ENCODE results near the gene DAPK1.

Gene DAPK1

GRCh38 chr9:87718852-87719612 lies 221.4 kb downstream of the DAPK1 start:
- no peak for ATAC-seq
- TF ChIP-seq OSR1 (CRISPR knock-in tag; IDR thresholded peaks at IDR 0.05) = no peak
- TF ChIP-seq ZNF8 (CRISPR knock-in tag; IDR thresholded peaks at IDR 0.05) = no peak
- no peak for TF ChIP-seq SNAI2 (CRISPR knock-in tag; IDR thresholded peaks at IDR 0.05)
- no peak for TF ChIP-seq CSDC2 (CRISPR knock-in tag; IDR thresholded peaks at IDR 0.05)
- TF ChIP-seq BACH2 (CRISPR knock-in tag; IDR thresholded peaks at IDR 0.05; ENCODE audit: borderline replicate concordance) = no peak
- TF ChIP-seq TOX (CRISPR knock-in tag; IDR thresholded peaks at IDR 0.05; ENCODE audit: borderline replicate concordance) = no peak
- TF ChIP-seq POU6F1 (CRISPR knock-in tag; IDR thresholded peaks at IDR 0.05; ENCODE audit: borderline replicate concordance, low read depth) = no peak
- TF ChIP-seq CSRNP3 (CRISPR knock-in tag; IDR thresholded peaks at IDR 0.05) = no peak
- no peak for TF ChIP-seq PATZ1 (CRISPR knock-in tag; IDR thresholded peaks at IDR 0.05; ENCODE audit: borderline replicate concordance)
- TF ChIP-seq GLIS3 (CRISPR knock-in tag; IDR thresholded peaks at IDR 0.05) = no peak
- TF ChIP-seq TCF4 (CRISPR knock-in tag; IDR thresholded peaks at IDR 0.05; ENCODE audit: borderline replicate concordance) = no peak
- TF ChIP-seq ZC3H10 (CRISPR knock-in tag; IDR thresholded peaks at IDR 0.05) = no peak
- TF ChIP-seq ESRRG (CRISPR knock-in tag; IDR thresholded peaks at IDR 0.05) = no peak

GRCh38 chr9:87720173-87720572 lies 222.5 kb downstream of the DAPK1 start:
- no peak for ATAC-seq
- TF ChIP-seq ZC3H10 (CRISPR knock-in tag; IDR thresholded peaks at IDR 0.05) (no peak), POU6F1 (CRISPR knock-in tag; IDR thresholded peaks at IDR 0.05; ENCODE audit: borderline replicate concordance, low read depth) (no peak), ESRRG (CRISPR knock-in tag; IDR thresholded peaks at IDR 0.05) (no peak), CREB5 (CRISPR knock-in tag; IDR thresholded peaks at IDR 0.05; ENCODE audit: low read depth) (no peak), CSRNP3 (CRISPR knock-in tag; IDR thresholded peaks at IDR 0.05) (no peak), ISL1 (CRISPR knock-in tag; IDR thresholded peaks at IDR 0.05) (no peak), ZNF8 (CRISPR knock-in tag; IDR thresholded peaks at IDR 0.05) (no peak), PATZ1 (CRISPR knock-in tag; IDR thresholded peaks at IDR 0.05; ENCODE audit: borderline replicate concordance) (no peak), ARNTL (CRISPR knock-in tag; IDR thresholded peaks at IDR 0.05; ENCODE audit: borderline replicate concordance, low read depth) (no peak), GLIS3 (CRISPR knock-in tag; IDR thresholded peaks at IDR 0.05) (no peak), ZNF565 (CRISPR knock-in tag; conservative IDR thresholded peaks at IDR 0.05; ENCODE audit: low read depth) (no peak), SNAI2 (CRISPR knock-in tag; IDR thresholded peaks at IDR 0.05) (no peak), PPARA (CRISPR knock-in tag; IDR thresholded peaks at IDR 0.05; ENCODE audit: borderline replicate concordance) (no peak), TOX (CRISPR knock-in tag; IDR thresholded peaks at IDR 0.05; ENCODE audit: borderline replicate concordance) (no peak), CSDC2 (CRISPR knock-in tag; IDR thresholded peaks at IDR 0.05) (no peak), ZFP3 (CRISPR knock-in tag; IDR thresholded peaks at IDR 0.05) (no peak), OSR1 (CRISPR knock-in tag; IDR thresholded peaks at IDR 0.05) (no peak), BACH2 (CRISPR knock-in tag; IDR thresholded peaks at IDR 0.05; ENCODE audit: borderline replicate concordance) (no peak), TCF4 (CRISPR knock-in tag; IDR thresholded peaks at IDR 0.05; ENCODE audit: borderline replicate concordance) (no peak)

All from SK-N-SH treated with all-trans-retinoic acid at 6 μM for 48 hours (cell line).